Measurements from ENCODE around the gene VASN.
"Not testable (repeated sequence)": the region's sequence is repeated elsewhere in the genome, so short reads cannot be mapped to it uniquely, and the experiment has no call there.

VASN gene

GRCh38 chr16:4371357-4372000 lies at the start of gene VASN:
Gene VASN, plus strand, starts transcription at chr16:4371848. Its CDS starts 9,030 bp downstream, at chr16:4380878.
- no peak for DNase-seq

GRCh38 chr16:4322121-4323052 lies 49.3 kb upstream of the VASN start:
- no peak for DNase-seq

- no peak for DNase-seq
Observed at GRCh38 chr16:4323071-4323844, 48.4 kb upstream of the VASN start.

GRCh38 chr16:4323845-4324488 lies 47.7 kb upstream of the VASN start:
- DNase-seq, result no peak

- no peak for DNase-seq
Observed at GRCh38 chr16:4324492-4325252, 47.0 kb upstream of the VASN start.

GRCh38 chr16:4325253-4325758 lies 46.3 kb upstream of the VASN start:
- DNase-seq, result no peak

GRCh38 chr16:4327386-4328045 lies 44.1 kb upstream of the VASN start:
- DNase-seq, result no peak

- DNase-seq, result peak; percentile 40
Observed at GRCh38 chr16:4328046-4328781, 43.4 kb upstream of the VASN start.

GRCh38 chr16:4328782-4329775 lies 42.6 kb upstream of the VASN start:
- DNase-seq, result no peak

GRCh38 chr16:4330277-4330874 lies 41.3 kb upstream of the VASN start:
- no peak for DNase-seq

- DNase-seq, result no peak
Observed at GRCh38 chr16:4332083-4332482, 39.6 kb upstream of the VASN start.

- DNase-seq, result no peak
Observed at GRCh38 chr16:4332623-4333307, 38.9 kb upstream of the VASN start.

GRCh38 chr16:4333308-4333638 lies 38.4 kb upstream of the VASN start:
- DNase-seq, result no peak

- not testable (repeated sequence) for DNase-seq
Observed at GRCh38 chr16:4333714-4334113, 37.9 kb upstream of the VASN start.

- no peak for DNase-seq
Observed at GRCh38 chr16:4334724-4335495, 36.7 kb upstream of the VASN start.

GRCh38 chr16:4336701-4337539 lies 34.7 kb upstream of the VASN start:
- DNase-seq, result no peak
